PC-3 (cell line): ENCODE measurements around the gene PTPN14. TPM values are rescaled to one million over a fixed set of nuclear protein-coding genes. Genes with fewer than 3 reads are reported as not detected.

ENCODE experiments used
- ATAC-seq: fragments of 200-7000 bp; cut with Tn5 transposase; 2 replicates; pipeline ENCODE4 v1.9.1; 2020; ENCODE audit warnings: mild to moderate bottlenecking, moderate library complexity
- BruUV-seq: library from RNA; stranded (reverse); fragments of 400-500 nt; replicated peaks from 2 replicates; lab custom pipeline; 2021; lab: Mats Ljungman, UMichigan
- CTCF ChIA-PET: fragments of 300-600 bp; sonication (Branson Sonifier 250); formaldehyde crosslinking; loops from one replicate; lab custom pipeline; 2022; ENCODE audit warnings: antibody characterized with exemption; lab: Charles Lee
- POLR2A ChIA-PET: fragments of 300-600 bp; sonication (Branson Sonifier 250); formaldehyde crosslinking; loops from one replicate; lab custom pipeline; 2022; ENCODE audit warnings: antibody characterized with exemption; ENCODE audit not compliant: unreplicated experiment; lab: Charles Lee
- DNase-seq: peaks from one replicate; pipeline ENCODE4 v3.0.0-alpha.2; 2015
- H2AFZ ChIP-seq: fragments of 300-600 bp; sonication (generic); 2 replicates; pipeline ENCODE4 v1.6.0; 2016; ENCODE audit warnings: antibody characterized with exemption, low read length
- H3F3A ChIP-seq: fragments of 300-600 bp; sonication (generic); one replicate; pipeline ENCODE4 v1.6.0; 2017; ENCODE audit warnings: antibody characterized with exemption, low read length, control low read depth, mild to moderate bottlenecking; ENCODE audit not compliant: unreplicated experiment
- H3K27ac ChIP-seq: fragments of 300-600 bp; sonication (generic); 2 replicates; pipeline ENCODE4 v1.5.1; 2016; ENCODE audit warnings: mild to moderate bottlenecking, low read length
- H3K27me3 ChIP-seq: fragments of 300-600 bp; sonication (generic); 2 replicates; pipeline ENCODE4 v1.6.1; 2016; ENCODE audit warnings: low read length, mixed read lengths
- H3K36me3 ChIP-seq: fragments of 300-600 bp; sonication (generic); 2 replicates; pipeline ENCODE4 v1.6.1; 2016; ENCODE audit warnings: low read depth, mixed run types, low read length, mixed read lengths
- H3K4me1 ChIP-seq: fragments of 300-600 bp; sonication (generic); 2 replicates; pipeline ENCODE4 v1.5.1; 2016; ENCODE audit warnings: low read length; ENCODE audit not compliant: insufficient read depth
- H3K4me2 ChIP-seq: fragments of 300-600 bp; sonication (generic); 2 replicates; pipeline ENCODE4 v1.6.0; 2016; ENCODE audit warnings: low read length
- H3K4me3 ChIP-seq: fragments of 300-600 bp; sonication (generic); 2 replicates; pipeline ENCODE4 v1.5.1; 2016; ENCODE audit warnings: mild to moderate bottlenecking, low read length, mixed read lengths
- H3K79me2 ChIP-seq: fragments of 300-600 bp; sonication (generic); 2 replicates; pipeline ENCODE4 v1.6.1; 2017; ENCODE audit warnings: low read length, mixed read lengths
- H3K9ac ChIP-seq: fragments of 300-600 bp; sonication (generic); 2 replicates; pipeline ENCODE4 v1.6.0; 2016; ENCODE audit warnings: mild to moderate bottlenecking, low read length
- H3K9me2 ChIP-seq: fragments of 300-600 bp; sonication (generic); replicated peaks from 2 replicates; pipeline ENCODE4 v1.6.1; 2016; ENCODE audit warnings: mixed run types, low read length, mixed read lengths
- H3K9me3 ChIP-seq: fragments of 300-600 bp; sonication (generic); 2 replicates; pipeline ENCODE4 v1.6.1; 2016; ENCODE audit warnings: low read length, mixed read lengths
- H4K20me1 ChIP-seq: fragments of 300-600 bp; sonication (generic); 2 replicates; pipeline ENCODE4 v1.6.1; 2016; ENCODE audit warnings: low read length, mixed read lengths
- EZH2 ChIP-seq: fragments of 300-600 bp; sonication (generic); IDR thresholded peaks from one replicate; pipeline ENCODE4 v1.6.1; 2017; ENCODE audit warnings: antibody characterized with exemption, mild to moderate bottlenecking, low read length; ENCODE audit not compliant: unreplicated experiment
- EZH2phosphoT487 ChIP-seq: fragments of 300-600 bp; sonication (generic); IDR thresholded peaks from 2 replicates; pipeline ENCODE4 v1.6.1; 2018; ENCODE audit warnings: mild to moderate bottlenecking, antibody characterized with exemption, low read length, borderline replicate concordance
- intact Hi-C: fragments of 100-400 bp; cut with micrococcal nuclease; formaldehyde crosslinking; loops from 2 replicates; pipeline ENCODE4 v1.9.0; 2023
- total RNA-seq: library from RNA; depleted of rRNA; stranded (reverse); fragments of >200 nt; gene quantifications from 2 replicates; pipeline ENCODE4 v1.2.3, GENCODE V29; 2014
- TF ChIP-seq, protein P1 (sequence below): fragments of 300-600 bp; sonication (generic); conservative IDR thresholded peaks from 2 replicates; pipeline ENCODE4 v1.5.1; 2017; ENCODE audit warnings: antibody characterized with exemption, low read depth, mild to moderate bottlenecking, low read length

PTPN14 gene
- total RNA-seq, 1 experiment from 2014 or later: 12.6 TPM

DNA sequence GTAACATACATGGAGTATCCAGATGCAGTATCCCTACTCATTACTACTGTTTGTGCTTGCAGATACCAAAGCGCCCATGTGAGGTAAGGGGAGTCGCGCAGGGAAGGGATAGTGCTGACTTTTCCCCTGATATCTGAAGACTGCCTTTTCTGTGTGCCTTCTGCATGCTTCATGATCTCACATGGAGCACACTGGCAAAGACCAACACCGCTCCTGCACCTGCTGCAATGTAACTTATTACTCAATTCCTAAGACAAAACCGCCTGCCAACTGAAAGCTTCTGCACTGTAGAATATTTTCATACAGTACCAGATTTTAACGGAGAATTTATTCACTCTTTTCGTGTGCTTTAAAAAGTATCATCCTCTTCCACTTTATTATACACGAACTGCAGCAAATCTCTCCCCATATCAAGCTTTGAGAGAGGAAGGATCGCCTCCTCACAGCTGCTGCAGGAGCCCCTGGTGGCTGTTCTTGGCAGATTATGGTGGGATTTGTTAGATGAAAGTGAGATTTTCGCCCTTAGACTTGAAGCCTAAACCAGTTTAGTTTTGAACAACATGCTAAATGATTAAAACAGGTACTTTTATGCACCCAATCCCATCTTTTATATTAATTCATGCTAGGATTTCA is 99.1 kb downstream of the PTPN14 start:
- no peak for DNase-seq
- Histone ChIP-seq H3F3A (peaks cover 7% of the 10 kb centered on the region), H2AFZ (no peak overlapping the region), H3K79me2 (peaks cover 73% of the 10 kb centered on the region), H3K27ac (no peak overlapping the region), H3K27me3 (no peaks in the 10 kb centered on the region), H3K36me3 (no peaks in the 10 kb centered on the region), H3K4me2 (no peak overlapping the region), H3K9me3 (no peaks in the 10 kb centered on the region), H3K4me1 (peaks cover 59% of the 10 kb centered on the region), H3K4me3 (no peak overlapping the region), H4K20me1 (no peaks in the 10 kb centered on the region), H3K9ac (no peak overlapping the region), H3K9me2 (no peaks in the 10 kb centered on the region)
- TF ChIP-seq, protein P1, sequence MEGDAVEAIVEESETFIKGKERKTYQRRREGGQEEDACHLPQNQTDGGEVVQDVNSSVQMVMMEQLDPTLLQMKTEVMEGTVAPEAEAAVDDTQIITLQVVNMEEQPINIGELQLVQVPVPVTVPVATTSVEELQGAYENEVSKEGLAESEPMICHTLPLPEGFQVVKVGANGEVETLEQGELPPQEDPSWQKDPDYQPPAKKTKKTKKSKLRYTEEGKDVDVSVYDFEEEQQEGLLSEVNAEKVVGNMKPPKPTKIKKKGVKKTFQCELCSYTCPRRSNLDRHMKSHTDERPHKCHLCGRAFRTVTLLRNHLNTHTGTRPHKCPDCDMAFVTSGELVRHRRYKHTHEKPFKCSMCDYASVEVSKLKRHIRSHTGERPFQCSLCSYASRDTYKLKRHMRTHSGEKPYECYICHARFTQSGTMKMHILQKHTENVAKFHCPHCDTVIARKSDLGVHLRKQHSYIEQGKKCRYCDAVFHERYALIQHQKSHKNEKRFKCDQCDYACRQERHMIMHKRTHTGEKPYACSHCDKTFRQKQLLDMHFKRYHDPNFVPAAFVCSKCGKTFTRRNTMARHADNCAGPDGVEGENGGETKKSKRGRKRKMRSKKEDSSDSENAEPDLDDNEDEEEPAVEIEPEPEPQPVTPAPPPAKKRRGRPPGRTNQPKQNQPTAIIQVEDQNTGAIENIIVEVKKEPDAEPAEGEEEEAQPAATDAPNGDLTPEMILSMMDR: no peak
- no peak for TF ChIP-seq EZH2
- TF ChIP-seq EZH2phosphoT487: no peak
- POLR2A ChIA-PET: no interaction called here
- no peak for ATAC-seq
- intact Hi-C loops: no loop called here
- CTCF ChIA-PET: no interaction called here
- BruUV-seq: no TSS peak

DNA sequence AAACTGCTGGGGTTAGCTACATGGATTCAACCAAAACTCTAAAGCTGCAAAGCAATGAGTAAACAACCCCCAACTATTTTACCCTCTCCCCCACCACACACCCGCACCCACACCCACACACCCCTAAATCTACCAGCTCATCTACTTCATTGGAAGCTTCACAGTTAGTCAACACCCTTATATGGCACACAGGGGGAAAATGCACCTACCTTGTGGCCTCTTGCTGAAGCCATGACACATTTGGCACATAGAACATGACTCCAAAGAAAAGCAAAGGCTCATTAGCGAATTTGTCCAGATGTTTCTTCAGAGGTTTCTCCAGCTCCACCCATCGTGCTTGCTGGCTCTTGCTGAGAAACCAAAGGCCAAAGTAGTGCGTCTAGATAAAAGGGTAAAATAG is 99.8 kb downstream of the PTPN14 start:
- no peak overlapping the region for H2AFZ ChIP-seq
- no peak overlapping the region for H3K27ac ChIP-seq
- H3K4me2 ChIP-seq: no peak overlapping the region
- H3K36me3 ChIP-seq: no peaks in the 10 kb centered on the region
- no peak overlapping the region for H3K9ac ChIP-seq
- no peaks in the 10 kb centered on the region for H3K9me2 ChIP-seq
- POLR2A ChIA-PET: interaction anchor here (0.5 kb wide), 1 partner anchor 119 kb away, joined by 3 read pairs; no protein-coding TSS in a partner anchor
- CTCF ChIA-PET: no interaction called here
- H4K20me1 ChIP-seq: no peaks in the 10 kb centered on the region
- no peaks in the 10 kb centered on the region for H3K27me3 ChIP-seq
- no peak for DNase-seq
- no peak for ATAC-seq
- H3K9me3 ChIP-seq: no peaks in the 10 kb centered on the region
- H3K79me2 ChIP-seq: peaks cover 66% of the 10 kb centered on the region
- H3F3A ChIP-seq: peaks cover 8% of the 10 kb centered on the region
- intact Hi-C loops: no loop called here
- peaks cover 58% of the 10 kb centered on the region for H3K4me1 ChIP-seq
- TF ChIP-seq, protein P1: no peak
- TF ChIP-seq EZH2phosphoT487 (no peak), EZH2 (no peak)
- no peak overlapping the region for H3K4me3 ChIP-seq
- no TSS peak for BruUV-seq

DNA sequence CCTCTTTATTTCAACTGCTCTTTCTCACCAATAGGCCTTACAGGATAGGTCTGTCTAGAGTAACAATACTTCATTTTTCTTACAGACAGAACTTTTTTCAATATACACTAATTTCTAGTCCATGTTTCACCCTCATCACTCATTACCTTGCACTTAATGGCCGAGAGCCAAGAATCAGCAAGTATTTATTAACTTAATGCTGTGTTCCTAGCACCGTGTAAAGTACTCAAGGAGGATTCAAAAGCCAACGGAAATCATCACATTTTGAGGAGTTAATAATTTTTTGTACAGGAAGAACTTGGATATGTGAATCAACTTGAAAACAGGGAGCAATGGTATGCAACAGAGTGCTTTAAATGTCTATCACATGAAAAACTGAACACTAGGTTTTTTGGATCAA is 102.0 kb downstream of the PTPN14 start:
- intact Hi-C loops: loop anchor here (5.0 kb wide), 3 partner anchors 62 to 138 kb away; no protein-coding TSS in a partner anchor
- ATAC-seq: no peak
- H3F3A ChIP-seq: peaks cover 19% of the 10 kb centered on the region
- no peaks in the 10 kb centered on the region for H3K36me3 ChIP-seq
- no peaks in the 10 kb centered on the region for H3K9me3 ChIP-seq
- H2AFZ ChIP-seq: no peak overlapping the region
- ChIA-PET CTCF (no interaction called here), POLR2A (no interaction called here)
- H3K79me2 ChIP-seq: peaks cover 52% of the 10 kb centered on the region
- DNase-seq: no peak
- no peaks in the 10 kb centered on the region for H4K20me1 ChIP-seq
- no peak overlapping the region for H3K27ac ChIP-seq
- TF ChIP-seq, protein P1: no peak
- TF ChIP-seq EZH2 (no peak), EZH2phosphoT487 (no peak)
- no TSS peak for BruUV-seq
- no peak overlapping the region for H3K4me2 ChIP-seq
- peaks cover 58% of the 10 kb centered on the region for H3K4me1 ChIP-seq
- no peaks in the 10 kb centered on the region for H3K9me2 ChIP-seq
- no peak overlapping the region for H3K4me3 ChIP-seq
- H3K9ac ChIP-seq: no peak overlapping the region
- no peaks in the 10 kb centered on the region for H3K27me3 ChIP-seq
